ENCODE results near the gene LAYN. TPM values are rescaled to one million over a fixed set of nuclear protein-coding genes. Genes with fewer than 3 reads are reported as not detected.

The LAYN gene
- total RNA-seq, 1 donor from 2014 or later: 34.7 TPM

DNA sequence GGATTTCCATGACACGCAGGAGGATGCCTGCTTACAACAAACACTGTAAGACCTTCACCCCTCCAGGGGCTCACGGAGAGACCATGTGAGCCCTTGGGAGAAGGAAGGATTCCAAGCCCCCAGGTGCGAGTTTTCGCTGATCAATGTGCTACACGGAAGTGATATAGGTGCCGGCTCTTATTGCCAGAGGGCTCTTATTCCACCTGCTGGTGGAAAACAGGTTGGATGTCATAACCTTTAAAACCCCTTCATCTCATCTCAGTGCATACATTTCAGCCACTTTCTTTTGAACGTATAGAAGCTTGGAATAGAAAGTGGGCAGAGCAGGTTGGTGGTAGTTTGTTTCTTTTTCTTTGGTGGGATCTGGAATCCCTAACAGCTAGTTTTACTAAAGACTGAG is 25.8 kb downstream of the LAYN start:
- no peak overlapping the region for H3K4me3 ChIP-seq (ENCODE audit: low read depth, low read length)
- DNase-seq (ENCODE audit: low read depth): no peak
- TF ChIP-seq, protein P1, sequence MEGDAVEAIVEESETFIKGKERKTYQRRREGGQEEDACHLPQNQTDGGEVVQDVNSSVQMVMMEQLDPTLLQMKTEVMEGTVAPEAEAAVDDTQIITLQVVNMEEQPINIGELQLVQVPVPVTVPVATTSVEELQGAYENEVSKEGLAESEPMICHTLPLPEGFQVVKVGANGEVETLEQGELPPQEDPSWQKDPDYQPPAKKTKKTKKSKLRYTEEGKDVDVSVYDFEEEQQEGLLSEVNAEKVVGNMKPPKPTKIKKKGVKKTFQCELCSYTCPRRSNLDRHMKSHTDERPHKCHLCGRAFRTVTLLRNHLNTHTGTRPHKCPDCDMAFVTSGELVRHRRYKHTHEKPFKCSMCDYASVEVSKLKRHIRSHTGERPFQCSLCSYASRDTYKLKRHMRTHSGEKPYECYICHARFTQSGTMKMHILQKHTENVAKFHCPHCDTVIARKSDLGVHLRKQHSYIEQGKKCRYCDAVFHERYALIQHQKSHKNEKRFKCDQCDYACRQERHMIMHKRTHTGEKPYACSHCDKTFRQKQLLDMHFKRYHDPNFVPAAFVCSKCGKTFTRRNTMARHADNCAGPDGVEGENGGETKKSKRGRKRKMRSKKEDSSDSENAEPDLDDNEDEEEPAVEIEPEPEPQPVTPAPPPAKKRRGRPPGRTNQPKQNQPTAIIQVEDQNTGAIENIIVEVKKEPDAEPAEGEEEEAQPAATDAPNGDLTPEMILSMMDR (conservative IDR thresholded peaks at IDR 0.05; ENCODE audit: low read depth, low read length): no peak

DNA sequence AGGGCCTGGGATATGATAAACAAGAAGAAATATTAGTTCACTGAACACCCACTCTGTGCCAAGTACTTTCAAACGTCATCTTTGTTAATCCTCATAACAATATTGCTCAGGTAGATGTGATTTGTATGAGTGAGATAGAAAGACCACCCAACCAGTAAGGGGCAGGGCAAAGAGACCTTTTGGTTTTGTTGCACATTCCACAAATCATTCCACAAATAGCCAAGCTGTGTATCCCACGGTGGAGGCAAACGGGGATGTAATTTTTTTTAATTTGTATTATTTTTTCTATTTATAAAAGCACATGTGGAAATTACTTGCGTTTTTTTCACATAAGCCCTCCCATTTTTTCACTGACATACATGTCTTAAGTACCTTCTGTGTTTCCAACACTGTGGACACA is 29.0 kb downstream of the LAYN start:
- DNase-seq (ENCODE audit: low read depth): no peak
- TF ChIP-seq, protein P1 (conservative IDR thresholded peaks at IDR 0.05; ENCODE audit: low read depth, low read length): no peak
- no peak overlapping the region for H3K4me3 ChIP-seq (ENCODE audit: low read depth, low read length)

DNA sequence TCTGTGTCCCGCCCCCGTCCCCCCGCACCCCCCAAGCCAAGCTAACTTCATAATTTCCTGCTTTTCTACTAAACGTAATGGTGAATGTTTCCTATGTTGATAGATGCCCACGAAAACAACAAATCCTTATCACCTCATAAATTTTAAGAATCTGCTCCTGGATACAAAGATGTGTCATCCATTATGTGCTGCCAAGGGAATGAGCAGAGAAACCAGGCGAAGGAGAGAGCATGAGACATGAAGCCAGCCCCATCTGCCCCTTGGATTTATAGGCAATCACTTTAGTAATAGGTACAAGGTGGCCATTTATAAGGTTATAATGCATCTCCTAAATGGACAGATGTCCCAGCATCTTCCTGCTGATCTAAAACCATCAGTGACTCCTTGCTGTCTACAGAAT is 30.3 kb downstream of the LAYN start:
- TF ChIP-seq, protein P1 (conservative IDR thresholded peaks at IDR 0.05; ENCODE audit: low read depth, low read length): no peak
- no peak for DNase-seq (ENCODE audit: low read depth)

DNA sequence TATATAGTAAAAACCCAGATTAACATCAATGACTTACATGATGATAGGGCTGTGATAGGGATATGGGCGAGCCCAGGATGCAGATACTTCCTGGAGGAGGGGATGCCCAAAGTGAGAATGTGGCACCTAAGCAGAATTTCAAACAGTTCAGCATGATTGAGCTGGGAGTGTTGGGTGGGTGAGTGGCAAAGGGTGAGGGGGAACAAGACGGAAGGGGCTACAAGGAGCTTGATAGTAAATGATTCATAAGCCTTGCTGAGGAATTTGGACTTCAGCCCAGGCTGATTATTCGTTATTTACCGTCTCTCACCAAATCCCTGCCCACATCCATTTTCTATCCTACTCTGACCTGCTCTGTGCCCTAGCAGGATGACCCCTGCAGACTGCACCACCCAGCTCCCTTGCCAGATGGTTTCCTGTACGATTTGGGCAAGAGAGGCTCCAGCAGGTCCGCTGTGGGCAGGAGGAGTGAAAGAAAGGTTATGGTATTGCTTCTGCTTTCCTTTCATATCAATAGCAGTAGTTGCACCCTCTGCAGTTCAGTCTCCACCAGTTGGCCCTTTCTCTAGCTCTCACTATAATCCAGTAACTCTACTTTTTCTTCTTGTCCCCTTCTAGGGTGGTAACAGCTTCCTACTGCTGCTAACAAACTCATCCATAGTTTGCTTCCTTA is 31.4 kb downstream of the LAYN start:
- H3K4me3 ChIP-seq (ENCODE audit: low read depth, low read length): no peak overlapping the region
- no peak for DNase-seq (ENCODE audit: low read depth)
- TF ChIP-seq, protein P1 (conservative IDR thresholded peaks at IDR 0.05; ENCODE audit: low read depth, low read length): no peak

More for the DNA sequence above, 30.3 kb downstream of the LAYN start:
- H3K4me3 ChIP-seq (ENCODE audit: low read depth, low read length): no peak overlapping the region

DNA sequence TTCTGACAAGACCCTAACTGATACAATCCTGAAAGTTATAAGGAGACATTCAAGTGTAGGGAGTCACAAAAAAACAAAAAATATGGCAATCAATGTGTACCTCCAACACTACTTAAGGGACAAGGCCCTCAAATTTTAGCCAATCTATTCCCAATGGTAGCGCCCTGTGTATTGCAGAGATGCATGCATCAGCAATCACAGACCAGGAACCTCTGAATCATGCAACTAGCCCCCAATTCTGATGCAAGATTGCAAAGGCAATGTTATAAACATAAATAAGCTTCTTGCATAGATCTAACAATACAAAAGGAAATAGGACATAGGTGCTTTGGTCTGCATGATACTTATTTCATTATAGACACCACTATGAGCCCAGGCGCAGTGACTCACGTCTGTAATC is 32.1 kb downstream of the LAYN start:
- TF ChIP-seq, protein P1 (conservative IDR thresholded peaks at IDR 0.05; ENCODE audit: low read depth, low read length): no peak
- no peak for DNase-seq (ENCODE audit: low read depth)
- H3K4me3 ChIP-seq (ENCODE audit: low read depth, low read length): no peak overlapping the region

DNA sequence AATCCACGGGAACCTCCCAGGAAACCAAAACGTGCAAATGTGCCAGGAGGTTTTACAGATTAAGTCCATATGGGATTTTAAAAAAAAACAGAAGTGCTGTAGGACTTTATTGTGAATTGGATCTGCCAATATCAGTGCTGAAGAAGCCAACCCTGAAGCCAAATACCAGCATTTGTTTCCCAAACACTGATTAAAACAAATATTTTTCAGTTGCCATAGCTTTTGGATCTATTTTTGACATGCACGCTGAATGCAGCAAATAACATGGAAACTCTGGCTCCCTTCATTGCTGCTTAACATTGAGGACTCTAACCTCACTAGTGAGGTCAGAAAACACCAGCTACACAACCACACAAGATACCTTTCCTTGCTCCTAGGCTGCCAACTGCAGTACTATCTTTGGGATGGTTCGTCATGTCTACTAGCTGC is 33.3 kb downstream of the LAYN start:
- TF ChIP-seq, protein P1 (conservative IDR thresholded peaks at IDR 0.05; ENCODE audit: low read depth, low read length): no peak
- H3K4me3 ChIP-seq (ENCODE audit: low read depth, low read length): no peak overlapping the region
- DNase-seq (ENCODE audit: low read depth): no peak

All from epithelial cell of proximal tubule (primary cell).